Activated naive CD8-positive, alpha-beta T cell treated with anti-CD3 and anti-CD28 coated beads, Interleukin-2, amount 50 U/mL, for 24 hours (primary cell): ENCODE results near the gene PDE1A.

Experiments
- ATAC-seq: fragments of 150-1000 bp; cut with Tn5 transposase; one replicate; pipeline ENCODE4 v1.10.0; 2021
- DNase-seq: peaks from one replicate; pipeline ENCODE4 v3.0.0; 2021
- H3K27ac Mint-ChIP-seq: one replicate; pipeline ENCODE4 v1.8.0; 2021; ENCODE audit warnings: mild to moderate bottlenecking, mixed read lengths
- H3K27me3 Mint-ChIP-seq: one replicate; pipeline ENCODE4 v1.8.0; 2021; ENCODE audit warnings: mixed read lengths
- H3K36me3 Mint-ChIP-seq: one replicate; pipeline ENCODE4 v1.8.0; 2021; ENCODE audit warnings: low read depth, mixed read lengths
- H3K4me1 Mint-ChIP-seq: one replicate; pipeline ENCODE4 v1.8.0; 2021; ENCODE audit warnings: mixed read lengths
- H3K4me3 Mint-ChIP-seq: one replicate; pipeline ENCODE4 v1.8.0; 2021; ENCODE audit warnings: mild to moderate bottlenecking, moderate library complexity, mixed read lengths
- H3K9me3 Mint-ChIP-seq: one replicate; pipeline ENCODE4 v1.8.0; 2021; ENCODE audit warnings: mixed read lengths

Gene PDE1A

GRCh38 chr2:182381225-182381624 is 45.6 kb downstream of the PDE1A start:
- no peaks in the 10 kb centered on the region for H3K36me3 Mint-ChIP-seq
- no peaks in the 10 kb centered on the region for H3K27me3 Mint-ChIP-seq
- H3K27ac Mint-ChIP-seq = no peak overlapping the region
- peaks cover 38% of the 10 kb centered on the region for H3K9me3 Mint-ChIP-seq
- H3K4me1 Mint-ChIP-seq = no peaks in the 10 kb centered on the region
- DNase-seq (no peak), ATAC-seq (no peak)
- no peak overlapping the region for H3K4me3 Mint-ChIP-seq

- Mint-ChIP-seq H3K9me3 (peaks cover 34% of the 10 kb centered on the region), H3K27me3 (no peaks in the 10 kb centered on the region), H3K4me3 (no peak overlapping the region), H3K27ac (no peak overlapping the region), H3K36me3 (no peaks in the 10 kb centered on the region), H3K4me1 (no peaks in the 10 kb centered on the region)
- ATAC-seq (no peak), DNase-seq (no peak)
These were observed 47.6 kb downstream of the PDE1A start for GRCh38 chr2:182379241-182379640.

- ATAC-seq = no peak
These were observed 48.1 kb downstream of the PDE1A start for GRCh38 chr2:182378759-182379158.

DNA sequence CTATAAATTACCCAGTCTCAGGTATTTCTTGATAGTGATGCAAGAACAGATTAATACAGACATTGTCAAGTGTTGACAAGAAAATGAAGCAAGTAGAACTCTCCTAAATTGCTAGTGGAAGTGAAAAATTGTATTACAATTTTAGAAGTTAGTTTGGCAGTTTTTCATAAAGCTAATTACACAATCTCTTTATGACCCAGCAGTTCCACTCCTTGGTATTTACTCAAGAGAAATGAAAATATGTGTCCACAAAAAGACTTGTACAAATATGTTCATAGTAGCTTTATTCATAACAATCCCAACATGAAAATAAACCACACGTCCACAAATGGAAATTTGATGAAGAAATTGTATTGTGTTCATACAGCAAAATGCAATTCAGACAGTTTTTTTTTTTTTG is 49.4 kb downstream of the PDE1A start:
- Mint-ChIP-seq H3K4me3 (no peak overlapping the region), H3K4me1 (no peaks in the 10 kb centered on the region), H3K36me3 (no peaks in the 10 kb centered on the region), H3K27ac (no peak overlapping the region), H3K9me3 (peaks cover 29% of the 10 kb centered on the region), H3K27me3 (no peaks in the 10 kb centered on the region)
- DNase-seq = no peak
- no peak for ATAC-seq

More at GRCh38 chr2:182378759-182379158, 48.1 kb downstream of the PDE1A start:
- Mint-ChIP-seq H3K9me3 (peaks cover 29% of the 10 kb centered on the region), H3K27me3 (no peaks in the 10 kb centered on the region), H3K27ac (no peak overlapping the region), H3K4me3 (no peak overlapping the region), H3K4me1 (no peaks in the 10 kb centered on the region), H3K36me3 (no peaks in the 10 kb centered on the region)
- no peak for DNase-seq

DNA sequence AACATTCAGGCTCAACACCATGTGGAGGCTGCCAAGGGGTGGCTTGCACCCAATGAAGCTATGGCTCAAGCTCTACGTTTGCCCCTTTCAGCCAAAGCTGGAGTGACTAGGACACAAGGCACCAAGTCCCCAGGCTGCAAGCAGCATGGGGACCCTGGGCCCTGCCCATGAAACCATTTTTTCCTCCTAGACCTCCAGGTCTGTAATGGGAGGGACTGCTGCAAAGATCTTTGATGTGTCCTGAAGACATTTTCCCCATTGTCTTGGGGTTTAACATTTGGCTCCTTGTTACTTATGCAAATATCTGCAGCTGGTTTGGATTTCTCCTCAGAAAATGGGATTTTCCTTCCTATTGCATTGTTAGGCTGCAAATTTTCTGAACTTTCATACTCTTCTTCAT is 51.0 kb downstream of the PDE1A start:
- no peak overlapping the region for H3K4me3 Mint-ChIP-seq
- no peak for ATAC-seq
- no peak for DNase-seq
- no peaks in the 10 kb centered on the region for H3K4me1 Mint-ChIP-seq
- peaks cover 24% of the 10 kb centered on the region for H3K9me3 Mint-ChIP-seq
- no peak overlapping the region for H3K27ac Mint-ChIP-seq
- no peaks in the 10 kb centered on the region for H3K36me3 Mint-ChIP-seq
- H3K27me3 Mint-ChIP-seq = no peaks in the 10 kb centered on the region

- H3K27me3 Mint-ChIP-seq = no peaks in the 10 kb centered on the region
- ATAC-seq = no peak
- no peak for DNase-seq
- H3K4me1 Mint-ChIP-seq = no peaks in the 10 kb centered on the region
- H3K36me3 Mint-ChIP-seq = no peaks in the 10 kb centered on the region
- peaks cover 28% of the 10 kb centered on the region for H3K9me3 Mint-ChIP-seq
- H3K27ac Mint-ChIP-seq = no peak overlapping the region
- H3K4me3 Mint-ChIP-seq = no peak overlapping the region
These were observed 54.2 kb downstream of the PDE1A start for GRCh38 chr2:182372661-182373060.

DNA sequence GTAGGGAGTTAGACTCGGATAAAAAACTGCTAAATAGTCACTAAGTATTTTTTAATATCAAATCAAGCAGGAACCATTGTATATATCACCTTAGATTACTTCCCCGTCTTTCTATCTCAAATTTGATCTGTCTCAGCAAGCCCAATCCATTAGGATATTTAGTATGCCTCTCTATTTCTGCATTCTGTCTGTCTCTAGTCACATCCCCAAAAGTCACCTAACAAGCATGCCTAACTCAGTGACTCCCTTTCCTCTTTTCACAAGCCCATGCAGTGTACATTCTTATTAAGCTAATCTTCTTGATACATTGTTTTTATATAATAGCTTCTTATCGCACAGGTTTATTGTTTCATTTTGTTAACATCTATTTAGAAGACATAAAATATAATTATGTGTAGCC is 57.8 kb downstream of the PDE1A start:
- ATAC-seq (no peak), DNase-seq (no peak)
- H3K27ac Mint-ChIP-seq = no peak overlapping the region
- H3K4me1 Mint-ChIP-seq = no peaks in the 10 kb centered on the region
- no peak overlapping the region for H3K4me3 Mint-ChIP-seq
- peaks cover 12% of the 10 kb centered on the region for H3K9me3 Mint-ChIP-seq
- H3K36me3 Mint-ChIP-seq = no peaks in the 10 kb centered on the region
- no peaks in the 10 kb centered on the region for H3K27me3 Mint-ChIP-seq

DNA sequence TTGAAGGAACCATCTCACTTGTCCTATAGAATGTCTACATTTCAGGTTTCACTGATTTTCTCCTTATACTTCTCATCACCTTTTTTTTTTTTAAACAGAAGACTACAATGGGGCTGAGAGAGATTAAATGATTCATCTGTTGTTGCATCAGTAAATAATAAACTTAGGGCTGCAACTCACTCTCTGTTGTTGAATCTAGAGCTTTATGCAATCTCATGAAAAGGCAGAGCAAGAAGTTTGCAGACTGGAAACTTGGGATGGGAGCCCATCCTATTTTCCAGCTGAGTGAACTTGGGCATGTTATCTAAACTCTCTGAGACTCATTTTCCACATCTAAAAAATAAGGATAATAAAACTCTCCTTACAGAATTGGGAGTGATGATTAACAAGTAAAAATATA is 58.4 kb downstream of the PDE1A start:
- Mint-ChIP-seq H3K36me3 (no peaks in the 10 kb centered on the region), H3K9me3 (peaks cover 10% of the 10 kb centered on the region), H3K27ac (no peak overlapping the region), H3K4me3 (no peak overlapping the region), H3K4me1 (no peaks in the 10 kb centered on the region), H3K27me3 (no peaks in the 10 kb centered on the region)
- no peak for ATAC-seq
- no peak for DNase-seq

- ATAC-seq = no peak
- Mint-ChIP-seq H3K36me3 (no peaks in the 10 kb centered on the region), H3K27ac (no peak overlapping the region)
These were observed 59.4 kb downstream of the PDE1A start for GRCh38 chr2:182367401-182367800.

DNA sequence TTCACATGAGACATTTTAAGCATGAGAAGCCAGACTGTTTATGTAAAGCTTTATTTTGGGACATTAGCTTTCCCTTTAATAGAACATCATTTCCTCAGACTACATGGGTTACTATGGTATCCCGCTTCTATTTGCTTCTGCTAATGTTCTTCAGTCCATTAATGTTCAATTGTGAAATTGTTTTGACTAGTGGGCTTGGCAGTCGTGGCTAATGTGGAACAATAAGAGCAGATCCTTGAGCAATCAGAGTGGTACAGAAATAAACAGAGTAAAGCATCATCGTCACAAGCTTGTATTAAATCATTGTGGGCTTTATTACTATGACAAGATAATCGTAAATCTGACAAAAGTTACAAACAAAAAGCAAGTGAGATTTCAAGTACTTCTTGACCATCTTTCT is 60.2 kb downstream of the PDE1A start:
- Mint-ChIP-seq H3K27me3 (no peaks in the 10 kb centered on the region), H3K4me3 (no peak overlapping the region), H3K4me1 (no peaks in the 10 kb centered on the region), H3K36me3 (no peaks in the 10 kb centered on the region), H3K27ac (no peak overlapping the region), H3K9me3 (peaks cover 4% of the 10 kb centered on the region)
- ATAC-seq (no peak), DNase-seq (no peak)

More at GRCh38 chr2:182367401-182367800, 59.4 kb downstream of the PDE1A start:
- H3K9me3 Mint-ChIP-seq = peaks cover 4% of the 10 kb centered on the region
- H3K4me3 Mint-ChIP-seq = no peak overlapping the region
- H3K27me3 Mint-ChIP-seq = no peaks in the 10 kb centered on the region
- no peak for DNase-seq
- H3K4me1 Mint-ChIP-seq = no peaks in the 10 kb centered on the region

DNA sequence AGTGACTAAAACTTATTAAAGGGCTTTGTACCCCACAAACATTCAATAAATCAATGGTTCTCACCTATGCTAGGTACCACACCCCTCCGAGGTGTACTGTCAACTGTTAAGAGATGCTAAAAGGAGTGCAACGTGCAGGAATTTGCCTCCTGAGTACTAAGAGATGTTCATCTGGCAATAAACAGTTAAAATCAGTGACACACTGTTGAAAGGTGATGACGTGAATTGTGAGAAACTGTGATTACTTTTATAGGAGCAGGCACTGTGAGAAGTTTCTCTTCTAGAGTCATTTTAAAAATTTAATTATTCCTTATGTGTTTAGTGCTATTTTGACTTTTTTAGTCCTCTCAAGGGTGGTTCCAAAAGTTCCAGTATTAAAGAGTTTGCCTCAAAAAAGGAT is 61.0 kb downstream of the PDE1A start:
- Mint-ChIP-seq H3K9me3 (peaks cover 4% of the 10 kb centered on the region), H3K4me1 (no peaks in the 10 kb centered on the region), H3K36me3 (no peaks in the 10 kb centered on the region), H3K27ac (no peak overlapping the region), H3K4me3 (no peak overlapping the region), H3K27me3 (no peaks in the 10 kb centered on the region)
- ATAC-seq = no peak
- DNase-seq = no peak

DNA sequence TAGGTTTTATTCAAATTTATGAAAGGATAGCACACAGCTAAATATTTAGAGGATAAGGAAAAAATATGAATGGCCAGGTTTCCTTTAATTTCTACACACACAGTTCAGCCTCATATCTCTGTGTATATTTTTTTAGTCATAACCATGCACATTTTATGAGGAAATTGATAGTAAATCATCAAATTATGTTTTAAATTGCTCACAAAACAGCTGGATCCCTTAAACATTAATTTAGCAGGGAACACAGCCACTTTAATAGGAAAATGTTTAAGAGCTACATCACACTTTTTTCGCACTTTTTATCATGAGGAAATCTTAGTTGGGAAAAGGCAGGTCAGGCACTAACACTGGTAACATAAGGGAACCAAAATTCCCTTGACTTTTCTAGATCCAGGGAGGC is 65.4 kb downstream of the PDE1A start:
- no peaks in the 10 kb centered on the region for H3K9me3 Mint-ChIP-seq
- H3K4me1 Mint-ChIP-seq = no peaks in the 10 kb centered on the region
- no peak overlapping the region for H3K4me3 Mint-ChIP-seq

DNA sequence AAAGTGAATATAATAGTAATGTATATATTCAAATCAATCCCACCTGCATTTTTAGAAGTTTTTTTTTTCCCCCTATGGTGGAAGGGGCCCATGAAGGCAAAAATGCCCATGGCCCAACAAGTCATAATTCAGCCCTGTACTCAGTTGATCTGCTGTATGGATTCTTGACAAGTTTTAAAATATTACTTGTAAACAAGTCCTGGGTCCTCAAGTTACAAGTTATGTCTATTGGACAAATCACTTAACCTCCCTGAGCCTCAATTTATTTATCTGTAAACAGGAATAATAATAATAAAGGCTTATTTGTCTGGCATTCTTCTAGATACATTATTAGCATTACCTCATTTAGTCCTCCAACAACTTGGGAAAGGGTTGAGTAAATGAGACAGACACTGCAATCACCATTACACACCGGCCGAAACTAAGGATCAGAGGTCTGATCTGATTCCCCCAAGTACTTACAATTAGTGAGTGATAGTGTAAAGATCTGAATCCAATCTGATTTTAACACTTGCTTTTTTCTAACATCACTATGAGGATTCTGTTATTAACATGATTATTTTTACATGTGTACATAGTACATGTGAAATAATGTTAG is 66.1 kb downstream of the PDE1A start:
- no peak overlapping the region for H3K27ac Mint-ChIP-seq

More for the DNA sequence above, 65.4 kb downstream of the PDE1A start:
- no peak for ATAC-seq
- H3K27ac Mint-ChIP-seq = no peak overlapping the region
- no peaks in the 10 kb centered on the region for H3K36me3 Mint-ChIP-seq
- no peak for DNase-seq
- no peaks in the 10 kb centered on the region for H3K27me3 Mint-ChIP-seq

GRCh38 chr2:182359990-182360662 is 66.7 kb downstream of the PDE1A start:
- DNase-seq (no peak), ATAC-seq (no peak)
- Mint-ChIP-seq H3K4me3 (no peak overlapping the region), H3K27me3 (no peaks in the 10 kb centered on the region), H3K36me3 (no peaks in the 10 kb centered on the region), H3K4me1 (no peaks in the 10 kb centered on the region), H3K9me3 (no peaks in the 10 kb centered on the region), H3K27ac (no peak overlapping the region)

More for the DNA sequence above, 66.1 kb downstream of the PDE1A start:
- Mint-ChIP-seq H3K4me3 (no peak overlapping the region), H3K4me1 (no peaks in the 10 kb centered on the region), H3K27me3 (no peaks in the 10 kb centered on the region), H3K36me3 (no peaks in the 10 kb centered on the region), H3K9me3 (no peaks in the 10 kb centered on the region)
- DNase-seq (no peak), ATAC-seq (no peak)

GRCh38 chr2:182359027-182359989 is 67.5 kb downstream of the PDE1A start:
- no peak overlapping the region for H3K27ac Mint-ChIP-seq
- no peaks in the 10 kb centered on the region for H3K36me3 Mint-ChIP-seq
- no peak overlapping the region for H3K4me3 Mint-ChIP-seq
- ATAC-seq (no peak), DNase-seq (no peak)
- no peaks in the 10 kb centered on the region for H3K27me3 Mint-ChIP-seq
- H3K9me3 Mint-ChIP-seq = no peaks in the 10 kb centered on the region
- no peaks in the 10 kb centered on the region for H3K4me1 Mint-ChIP-seq
